ENCODE results near the gene FAM187B. TPM values are rescaled to one million over a fixed set of nuclear protein-coding genes. Genes with fewer than 3 reads are reported as not detected.

FAM187B gene
- total RNA-seq, 1 donor from 2014 or later = not detected

GRCh38 chr19:35264268-35265125 is 36.0 kb upstream of the FAM187B start:
- FAIRE-seq = no peak
- DNase-seq (ENCODE audit: low spot score in 2 of 2) = no peak

DNA sequence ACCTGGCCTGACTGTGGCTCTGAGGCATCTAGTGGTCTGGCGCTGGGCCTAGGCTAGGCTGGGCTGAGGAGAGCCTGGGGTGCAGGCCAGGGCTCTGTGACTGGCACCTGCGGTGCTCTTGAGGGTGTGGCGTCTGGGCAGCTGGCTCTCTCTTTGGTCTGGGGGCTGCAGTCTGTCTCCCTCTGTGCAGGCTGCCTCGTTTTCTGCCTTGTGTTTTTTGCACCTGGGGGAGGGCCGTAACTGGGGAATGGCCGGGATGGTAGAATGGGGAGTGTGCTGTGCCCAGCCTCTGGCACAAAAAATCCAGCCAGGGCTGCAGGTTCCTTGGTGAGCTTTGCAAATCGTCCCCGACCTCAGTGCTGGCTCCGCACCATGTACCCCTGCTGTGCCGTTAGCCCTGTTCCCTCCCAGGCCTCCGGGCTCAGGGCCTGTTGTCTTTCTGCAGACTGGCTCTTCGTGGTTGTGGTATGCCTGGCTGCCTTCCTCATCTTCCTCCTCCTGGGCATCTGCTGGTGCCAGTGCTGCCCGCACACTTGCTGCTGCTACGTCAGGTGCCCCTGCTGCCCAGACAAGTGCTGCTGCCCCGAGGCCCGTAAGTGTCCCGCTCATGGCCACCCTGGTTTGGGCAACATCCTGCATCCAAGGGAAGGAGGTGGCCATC is 33.7 kb upstream of the FAM187B start:
- no peak for DNase-seq (ENCODE audit: low spot score in 2 of 2)
- no peak for FAIRE-seq

DNA sequence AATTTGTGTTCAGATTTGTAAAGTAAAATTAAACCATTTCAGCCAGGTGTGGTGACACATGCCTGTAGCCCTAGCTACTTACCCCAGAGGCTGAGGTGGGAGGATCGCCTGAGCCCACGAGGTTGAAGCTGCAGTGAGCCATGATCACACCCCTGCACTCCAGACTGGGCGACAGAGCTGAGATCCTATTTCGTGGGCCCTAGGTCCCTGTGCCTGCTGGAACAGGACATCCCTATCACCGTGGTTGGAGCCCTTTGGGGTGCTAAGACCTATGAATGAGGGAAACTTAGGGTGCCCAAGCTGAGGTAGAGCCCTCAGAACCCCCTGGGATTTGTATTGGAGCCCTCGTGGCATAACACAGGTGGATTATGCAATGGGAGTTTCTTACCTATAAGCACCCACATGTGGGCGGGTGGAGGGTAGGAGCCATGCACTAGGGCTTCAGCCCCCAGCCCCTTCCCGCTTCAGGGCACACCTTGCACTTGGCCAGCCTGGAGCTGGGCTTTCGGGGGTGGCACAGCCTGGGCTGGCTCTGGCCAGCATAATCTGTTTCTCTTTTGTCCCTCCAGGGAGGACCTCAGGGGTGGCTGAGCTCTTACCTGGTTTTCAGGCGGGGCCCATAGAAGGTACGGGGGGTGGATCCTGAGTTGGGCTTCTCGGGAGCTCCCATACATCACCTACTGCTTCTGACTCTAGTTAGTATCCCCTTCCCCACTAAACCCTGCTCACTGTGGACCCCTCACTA is 33.0 kb upstream of the FAM187B start:
- no peak for FAIRE-seq
- DNase-seq (ENCODE audit: low spot score in 2 of 2) = no peak

DNA sequence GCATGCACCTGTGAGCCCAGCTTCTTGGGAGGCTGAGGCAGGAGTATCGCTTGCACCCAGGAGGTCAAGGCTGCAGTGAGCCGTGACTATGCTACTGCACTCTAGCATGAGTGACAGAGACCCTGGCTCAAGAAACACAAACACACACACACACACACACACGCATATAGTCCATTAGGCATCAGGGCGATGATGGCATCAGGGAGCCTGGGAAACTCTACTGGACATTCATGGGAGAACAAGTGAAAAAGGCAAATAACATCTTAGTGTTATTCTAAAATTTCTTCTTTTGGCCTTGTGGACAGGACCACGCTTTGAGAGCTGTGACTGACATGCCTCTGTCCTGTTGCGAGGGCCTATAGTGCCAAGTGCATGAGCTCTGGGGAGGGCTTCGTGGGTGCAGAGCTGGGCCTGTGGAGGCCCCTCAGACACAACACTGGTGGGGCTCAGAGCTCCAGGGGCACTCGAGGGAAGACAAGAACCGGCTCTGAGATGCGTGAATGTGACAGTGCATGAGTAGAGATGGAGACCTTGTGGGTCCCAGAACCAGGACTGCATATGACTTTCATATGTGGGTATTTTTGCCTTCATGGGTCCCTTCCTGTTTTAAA is 32.3 kb upstream of the FAM187B start:
- FAIRE-seq = no peak
- no peak for DNase-seq (ENCODE audit: low spot score in 2 of 2)

GRCh38 chr19:35257113-35257461 is 28.5 kb upstream of the FAM187B start:
- no peak for DNase-seq (ENCODE audit: low spot score in 2 of 2)
- no peak for FAIRE-seq

- FAIRE-seq (no peak), DNase-seq (ENCODE audit: low spot score in 2 of 2) (no peak)
These were observed 28.0 kb upstream of the FAM187B start for GRCh38 chr19:35256566-35256965.

- DNase-seq (ENCODE audit: low spot score in 2 of 2) = no peak
- FAIRE-seq = no peak
These were observed 26.1 kb upstream of the FAM187B start for GRCh38 chr19:35254341-35255297.

- no peak for FAIRE-seq
- no peak for DNase-seq (ENCODE audit: low spot score in 2 of 2)
These were observed 25.1 kb upstream of the FAM187B start for GRCh38 chr19:35253316-35254286.

DNA sequence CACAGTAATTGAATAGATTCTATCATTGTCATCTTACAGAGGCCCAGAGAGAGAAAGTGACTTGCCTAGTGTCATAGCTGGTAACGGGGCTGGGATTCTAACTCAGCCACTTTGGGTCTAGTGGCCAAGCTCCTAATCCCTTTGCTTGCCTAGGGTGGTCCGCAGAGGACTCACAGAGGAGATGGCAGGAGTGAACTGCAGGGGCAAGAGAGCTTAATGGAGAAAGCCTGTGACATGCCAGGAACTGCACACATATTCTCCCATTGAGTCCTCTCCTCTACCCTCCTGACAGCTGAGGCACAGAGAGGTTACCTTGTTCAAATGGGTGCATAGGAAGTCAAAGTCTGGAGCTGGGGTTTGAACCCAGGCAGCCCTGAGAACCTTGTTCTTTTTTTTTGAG is 22.9 kb upstream of the FAM187B start:
- DNase-seq (ENCODE audit: low spot score in 2 of 2) = no peak
- no peak for FAIRE-seq

DNA sequence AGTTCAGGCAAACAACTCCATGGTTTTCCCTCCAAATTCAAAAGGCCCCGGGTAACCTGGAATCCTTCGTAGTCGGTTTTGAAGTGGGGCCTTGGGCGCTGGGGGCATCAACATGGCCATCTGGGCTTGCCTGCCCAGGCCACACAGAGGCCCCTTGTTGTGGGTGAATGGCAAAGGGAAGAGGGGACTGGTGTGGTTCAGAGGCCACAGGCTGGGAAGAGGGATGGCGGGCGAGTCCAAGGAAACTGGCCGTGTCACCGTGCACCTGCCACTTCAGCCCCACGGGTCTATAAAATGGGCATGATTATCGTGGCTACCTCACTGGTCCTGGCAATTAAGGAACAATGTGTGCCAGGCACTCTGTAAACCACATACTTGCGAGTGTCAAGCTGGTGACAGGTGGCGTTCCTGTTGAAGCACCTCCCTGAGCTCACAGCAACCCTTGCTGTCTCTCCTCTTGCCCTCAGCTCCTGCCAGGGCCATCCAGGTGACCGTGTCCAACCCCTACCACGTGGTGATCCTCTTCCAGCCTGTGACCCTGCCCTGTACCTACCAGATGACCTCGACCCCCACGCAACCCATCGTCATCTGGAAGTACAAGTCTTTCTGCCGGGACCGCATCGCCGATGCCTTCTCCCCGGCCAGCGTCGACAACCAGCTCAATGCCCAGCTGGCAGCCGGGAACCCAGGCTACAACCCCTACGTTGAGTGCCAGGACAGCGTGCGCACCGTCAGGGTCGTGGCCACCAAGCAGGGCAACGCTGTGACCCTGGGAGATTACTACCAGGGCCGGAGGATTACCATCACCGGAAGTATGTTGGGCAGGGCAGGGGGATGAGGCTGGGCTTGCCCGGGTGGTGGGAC is 21.5 kb upstream of the FAM187B start:
- FAIRE-seq (no peak), DNase-seq (ENCODE audit: low spot score in 2 of 2) (no peak)

- FAIRE-seq (no peak), DNase-seq (ENCODE audit: low spot score in 2 of 2) (no peak)
These were observed 20.8 kb upstream of the FAM187B start for GRCh38 chr19:35249146-35249847.

DNA sequence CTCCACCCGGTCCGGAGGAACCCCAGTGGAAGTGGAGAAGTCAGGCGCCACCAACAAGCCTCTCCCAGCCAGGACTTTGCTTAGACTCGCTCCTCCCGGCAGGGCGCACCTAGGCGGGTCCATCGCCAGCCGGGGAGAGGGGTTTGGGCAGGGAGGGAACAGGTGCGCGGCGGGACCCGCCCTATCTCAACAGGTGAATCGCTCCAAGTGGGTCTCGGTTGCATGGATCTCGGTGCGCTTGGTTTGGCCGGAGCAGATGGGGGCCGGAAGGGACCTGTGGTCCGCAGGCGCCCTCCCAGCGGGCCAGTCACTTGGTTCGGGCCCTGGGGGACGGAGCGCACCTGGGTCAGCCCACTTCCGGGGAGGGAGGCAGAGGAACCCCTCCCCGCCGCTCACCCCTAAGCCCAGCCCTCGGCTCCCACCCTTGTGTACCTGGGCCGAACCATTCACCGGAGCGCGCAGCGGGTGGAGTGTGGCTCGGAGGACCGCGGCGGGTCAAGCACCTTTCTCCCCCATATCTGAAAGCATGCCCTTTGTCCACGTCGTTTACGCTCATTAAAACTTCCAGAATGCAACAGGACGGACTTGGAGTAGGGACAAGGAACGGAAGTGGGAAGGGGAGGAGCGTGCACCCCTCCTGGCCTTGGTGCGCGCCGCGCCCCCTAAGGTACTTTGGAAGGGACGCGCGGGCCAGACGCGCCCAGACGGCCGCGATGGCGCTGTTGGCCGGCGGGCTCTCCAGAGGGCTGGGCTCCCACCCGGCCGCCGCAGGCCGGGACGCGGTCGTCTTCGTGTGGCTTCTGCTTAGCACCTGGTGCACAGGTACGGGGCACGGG is 20.0 kb upstream of the FAM187B start, which contains the start of gene LSR:
Gene LSR, plus strand, starts transcription at position 693 of the 836 bp plus-strand sequence. Its CDS starts 21 bp downstream, at position 714.
- DNase-seq (ENCODE audit: low spot score in 2 of 2) (no peak), FAIRE-seq (no peak)

DNA sequence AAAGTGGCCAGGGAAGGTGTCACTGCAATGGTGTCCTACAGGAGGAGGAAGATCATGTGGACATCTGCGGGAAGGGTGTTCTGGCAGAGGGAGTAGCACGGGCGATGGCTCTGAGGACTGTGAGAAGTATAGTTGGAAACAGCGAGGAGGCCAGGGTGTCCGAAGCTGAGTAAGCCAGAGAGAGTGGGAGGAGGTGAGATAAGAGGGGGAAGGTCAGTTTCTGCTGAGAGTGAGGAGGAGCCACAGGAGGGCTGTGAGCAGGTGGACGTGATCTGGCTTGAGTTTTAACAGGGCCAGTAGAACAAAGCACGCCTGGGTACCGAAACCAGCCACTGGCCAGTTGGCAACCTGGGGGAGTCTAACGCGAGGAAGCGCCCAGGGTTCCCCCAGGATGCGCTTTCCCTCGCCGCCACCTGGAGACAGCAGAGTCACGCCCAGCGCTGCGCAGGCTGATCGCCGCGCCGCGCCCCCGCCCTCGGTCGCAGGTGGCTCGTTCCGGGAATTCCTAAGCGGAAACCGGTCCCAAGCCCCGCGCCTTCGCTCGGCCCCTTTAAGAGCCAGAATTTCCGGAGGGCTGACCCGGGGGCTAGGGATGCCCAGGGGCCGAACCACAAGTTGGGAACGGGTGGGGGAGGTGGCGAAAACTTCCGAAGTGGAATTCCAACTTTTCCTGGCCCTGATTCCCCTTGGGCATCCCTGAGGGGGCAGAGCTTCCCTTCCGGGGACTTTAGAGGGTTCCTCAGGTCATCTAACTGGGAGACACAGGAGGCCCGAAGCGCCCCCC is 19.2 kb upstream of the FAM187B start:
- DNase-seq (ENCODE audit: low spot score in 2 of 2) = peak in 1 of 2 donors; percentile 55
- no peak for FAIRE-seq

DNA sequence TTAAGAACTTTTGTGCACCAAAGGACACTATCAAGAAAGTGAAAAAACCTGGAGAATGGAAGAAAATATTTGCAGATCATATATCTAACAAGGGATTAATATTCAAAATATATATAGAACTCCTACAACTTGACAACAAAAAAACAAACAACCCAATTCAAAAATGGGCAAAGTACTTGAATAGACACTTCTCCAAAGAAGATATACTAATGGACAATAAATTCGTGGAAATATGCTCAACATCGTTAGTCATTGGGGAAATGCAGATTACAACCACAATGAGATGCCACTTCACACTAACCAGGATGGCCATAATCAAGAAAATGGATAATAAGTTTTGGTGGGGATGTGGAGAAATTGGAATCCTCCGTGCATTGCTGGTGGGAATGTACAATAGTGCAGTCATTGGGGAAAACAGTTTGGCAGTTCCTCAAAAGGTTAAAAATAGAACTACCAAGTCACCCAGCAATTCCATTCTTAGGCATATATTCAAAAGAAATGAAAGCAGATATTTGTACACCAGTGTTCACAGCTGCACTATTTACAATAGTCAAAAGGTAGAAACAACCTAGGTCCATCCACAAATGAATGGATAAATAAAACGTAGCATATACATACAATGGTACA is 18.0 kb upstream of the FAM187B start:
- no peak for DNase-seq (ENCODE audit: low spot score in 2 of 2)
- FAIRE-seq = no peak

DNA sequence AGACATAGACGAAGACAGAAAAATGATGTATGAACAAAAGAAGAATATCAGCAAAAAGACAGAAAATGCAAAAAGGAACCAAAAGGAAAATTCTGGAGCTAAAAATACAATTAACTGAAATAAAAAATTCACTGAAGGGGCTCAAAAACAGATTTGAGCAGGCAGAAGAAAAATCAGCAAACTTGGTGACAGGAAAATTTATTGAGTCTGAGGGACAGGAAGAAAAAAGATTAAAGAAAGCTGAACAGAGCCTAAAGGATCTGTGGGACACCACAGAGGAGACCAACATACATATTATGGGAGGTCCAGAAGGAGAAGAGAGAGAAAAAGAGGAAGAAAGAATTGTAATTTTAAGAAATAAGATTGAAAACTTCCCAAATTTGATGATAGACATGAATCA is 12.9 kb upstream of the FAM187B start:
- no peak for FAIRE-seq
- DNase-seq (ENCODE audit: low spot score in 2 of 2) = no peak
